ENCODE data around the gene TPPP2. TPM values are rescaled to one million over a fixed set of nuclear protein-coding genes. Genes with fewer than 3 reads are reported as not detected.

Gene TPPP2
- total RNA-seq, 1 experiment from 2014 or later: not detected

GRCh38 chr14:20998139-20998538 is 31.9 kb upstream of the TPPP2 start:
- CTCF ChIA-PET: interaction anchor here (0.6 to 13.0 kb wide), 16 partner anchors 9 to 695 kb away, joined by 3 to 213 read pairs (median 5); partner anchors contain the start of gene ARHGEF40
- TF ChIP-seq CTCF (IDR thresholded peaks at IDR 0.05; ENCODE audit: unreplicated experiment): no peak
- no TSS peak for BruUV-seq (replicated peaks)
- intact Hi-C loops (cut with micrococcal nuclease): no loop called here
- Mint-ChIP-seq H3K4me1 (ENCODE audit: insufficient read depth, unreplicated experiment) (peaks cover 18% of the 10 kb centered on the region), H3K27me3 (ENCODE audit: insufficient read depth, unreplicated experiment) (no peaks in the 10 kb centered on the region), H3K9me3 (ENCODE audit: unreplicated experiment) (no peaks in the 10 kb centered on the region), H3K36me3 (ENCODE audit: insufficient read depth, unreplicated experiment) (peaks cover 50% of the 10 kb centered on the region), H3K27ac (ENCODE audit: low read depth, unreplicated experiment) (peak overlapping the region; percentile 73), H3K4me3 (ENCODE audit: unreplicated experiment) (peak overlapping the region; percentile 8)
- POLR2A ChIA-PET: interaction anchor here (1.0 to 3.2 kb wide), 4 partner anchors 8 to 24 kb away, joined by 4 to 28 read pairs (median 6); partner anchors contain the start of gene METTL17
- DNase-seq (ENCODE audit: unreplicated experiment): no peak

GRCh38 chr14:20998674-20999366 is 31.2 kb upstream of the TPPP2 start, which contains the start of gene SLC39A2:
SLC39A2 (plus strand) TSS chr14:20999293; CDS start chr14:20999447, 154 bp downstream.
- no peak for TF ChIP-seq CTCF (IDR thresholded peaks at IDR 0.05; ENCODE audit: unreplicated experiment)
- Mint-ChIP-seq H3K9me3 (ENCODE audit: unreplicated experiment) (no peaks in the 10 kb centered on the region), H3K27me3 (ENCODE audit: insufficient read depth, unreplicated experiment) (no peaks in the 10 kb centered on the region), H3K36me3 (ENCODE audit: insufficient read depth, unreplicated experiment) (peaks cover 46% of the 10 kb centered on the region), H3K4me3 (ENCODE audit: unreplicated experiment) (peak within 1 kb of the TSS; percentile 8), H3K4me1 (ENCODE audit: insufficient read depth, unreplicated experiment) (peaks cover 18% of the 10 kb centered on the region), H3K27ac (ENCODE audit: low read depth, unreplicated experiment) (peak within 1 kb of the TSS; percentile 73)
- ChIA-PET CTCF (interaction anchor here (0.5 to 13.0 kb wide), 19 partner anchors 10 to 695 kb away, joined by 3 to 213 read pairs (median 5); partner anchors contain the start of gene TPPP2), POLR2A (interaction anchor here (0.7 to 3.2 kb wide), 5 partner anchors 8 to 140 kb away, joined by 3 to 28 read pairs (median 5); partner anchors contain the start of gene METTL17)
- intact Hi-C loops (cut with micrococcal nuclease): no loop called here
- DNase-seq (ENCODE audit: unreplicated experiment): peak; percentile 83
- BruUV-seq (replicated peaks): no TSS peak

- DNase-seq (ENCODE audit: unreplicated experiment): no peak
- peaks cover 18% of the 10 kb centered on the region for H3K4me1 Mint-ChIP-seq (ENCODE audit: insufficient read depth, unreplicated experiment)
- H3K27ac Mint-ChIP-seq (ENCODE audit: low read depth, unreplicated experiment): no peak overlapping the region
- no peak for TF ChIP-seq CTCF (IDR thresholded peaks at IDR 0.05; ENCODE audit: unreplicated experiment)
- intact Hi-C loops (cut with micrococcal nuclease): no loop called here
- ChIA-PET CTCF (interaction anchor here (0.5 to 13.0 kb wide), 9 partner anchors 11 to 308 kb away, joined by 3 to 213 read pairs (median 5); partner anchors contain the start of gene TPPP2), POLR2A (interaction anchor here (0.5 to 3.2 kb wide), 3 partner anchors 9 to 310 kb away, joined by 3 to 28 read pairs (median 8); partner anchors contain the start of gene METTL17)
- H3K4me3 Mint-ChIP-seq (ENCODE audit: unreplicated experiment): no peak overlapping the region
- no peaks in the 10 kb centered on the region for H3K27me3 Mint-ChIP-seq (ENCODE audit: insufficient read depth, unreplicated experiment)
- H3K36me3 Mint-ChIP-seq (ENCODE audit: insufficient read depth, unreplicated experiment): peaks cover 38% of the 10 kb centered on the region
- BruUV-seq (replicated peaks): no TSS peak
- no peaks in the 10 kb centered on the region for H3K9me3 Mint-ChIP-seq (ENCODE audit: unreplicated experiment)
These were observed 30.4 kb upstream of the TPPP2 start for GRCh38 chr14:20999591-20999990.

- no TSS peak for BruUV-seq (replicated peaks)
- H3K4me1 Mint-ChIP-seq (ENCODE audit: insufficient read depth, unreplicated experiment): peaks cover 18% of the 10 kb centered on the region
- intact Hi-C loops (cut with micrococcal nuclease): no loop called here
- ChIA-PET POLR2A (interaction anchor here (0.7 to 1.1 kb wide), 2 partner anchors 12 to 71 kb away, joined by 3 read pairs; no protein-coding TSS in a partner anchor), CTCF (interaction anchor here (1.2 to 13.0 kb wide), 7 partner anchors 14 to 103 kb away, joined by 3 to 213 read pairs (median 8); no protein-coding TSS in a partner anchor)
- H3K27me3 Mint-ChIP-seq (ENCODE audit: insufficient read depth, unreplicated experiment): no peaks in the 10 kb centered on the region
- no peaks in the 10 kb centered on the region for H3K9me3 Mint-ChIP-seq (ENCODE audit: unreplicated experiment)
- DNase-seq (ENCODE audit: unreplicated experiment): no peak
- TF ChIP-seq CTCF (IDR thresholded peaks at IDR 0.05; ENCODE audit: unreplicated experiment): no peak
- peaks cover 22% of the 10 kb centered on the region for H3K36me3 Mint-ChIP-seq (ENCODE audit: insufficient read depth, unreplicated experiment)
- no peak overlapping the region for H3K4me3 Mint-ChIP-seq (ENCODE audit: unreplicated experiment)
- no peak overlapping the region for H3K27ac Mint-ChIP-seq (ENCODE audit: low read depth, unreplicated experiment)
These were observed 28.8 kb upstream of the TPPP2 start for GRCh38 chr14:21001218-21001617.

Data from MCF 10A (cell line).